Parathyroid adenoma (tissue), 2 donors: Measurements from ENCODE around the gene TENT5C.
"Not testable (repeated sequence)": the region's sequence is repeated elsewhere in the genome, so short reads cannot be mapped to it uniquely, and the experiment has no call there.

Experiments
- H2AFZ ChIP-seq: fragments of 300-600 bp; sonication (generic); one replicate; pipeline ENCODE4 v1.7.0; 2017; ENCODE audit warnings: antibody characterized with exemption, mild to moderate bottlenecking
- H3K27ac ChIP-seq: fragments of 300-600 bp; sonication (generic); one replicate; pipeline ENCODE4 v1.7.0; 2017
- H3K27me3 ChIP-seq: fragments of 300-600 bp; sonication (generic); one replicate; pipeline ENCODE4 v1.7.0; 2017; ENCODE audit warnings: low read length; ENCODE audit not compliant: control insufficient read depth, insufficient read depth
- H3K36me3 ChIP-seq: fragments of 300-600 bp; sonication (generic); one replicate; pipeline ENCODE4 v1.7.0; 2017; ENCODE audit warnings: low read length; ENCODE audit not compliant: control insufficient read depth, insufficient read depth
- H3K4me1 ChIP-seq: fragments of 300-600 bp; sonication (generic); one replicate; pipeline ENCODE4 v1.7.0; 2017; ENCODE audit warnings: control low read depth
- H3K4me2 ChIP-seq: fragments of 300-600 bp; sonication (generic); one replicate; pipeline ENCODE4 v1.7.0; 2017; ENCODE audit warnings: low read length
- H3K4me3 ChIP-seq: fragments of 300-600 bp; sonication (generic); one replicate; pipeline ENCODE4 v1.7.0; 2017; ENCODE audit warnings: low read depth, low read length
- H3K79me2 ChIP-seq: fragments of 300-600 bp; sonication (generic); one replicate; pipeline ENCODE4 v1.7.0; 2017; ENCODE audit warnings: control low read depth
- H3K9ac ChIP-seq: fragments of 300-600 bp; sonication (generic); one replicate; pipeline ENCODE4 v1.7.0; 2017; ENCODE audit warnings: mild to moderate bottlenecking
- H3K9me3 ChIP-seq: fragments of 300-600 bp; sonication (generic); one replicate; pipeline ENCODE4 v1.7.0; 2017; ENCODE audit warnings: low read length; ENCODE audit not compliant: control insufficient read depth
- CTCF ChIP-seq: fragments of 300-600 bp; sonication (generic); IDR thresholded peaks from one replicate; pipeline ENCODE4 v1.7.0; 2017; ENCODE audit warnings: antibody characterized with exemption, mild to moderate bottlenecking
- donor health status: primary hyperparathyroidism.

TENT5C gene

GRCh38 chr1:117605774-117606648 lies at the start of gene TENT5C:
Gene TENT5C (plus strand): TSS chr1:117606048. CDS start chr1:117622869, 16,821 bp downstream.
- H3K9ac ChIP-seq, result peak within 1 kb of the TSS; percentile 35
- no peaks in the 10 kb centered on the region for H3K36me3 ChIP-seq
- H3K9me3 ChIP-seq, result no peaks in the 10 kb centered on the region
- no peaks in the 10 kb centered on the region for H3K79me2 ChIP-seq
- H3K4me3 ChIP-seq, result peak within 1 kb of the TSS; percentile 96
- TF ChIP-seq CTCF, result peak; percentile 4
- peak within 1 kb of the TSS; percentile 89 for H2AFZ ChIP-seq
- peak within 1 kb of the TSS; percentile 99 for H3K4me2 ChIP-seq
- no peaks in the 10 kb centered on the region for H3K4me1 ChIP-seq
- no peaks in the 10 kb centered on the region for H3K27me3 ChIP-seq
- H3K27ac ChIP-seq, result peak within 1 kb of the TSS; percentile 92

GRCh38 chr1:117556341-117556740 lies 49.5 kb upstream of the TENT5C start:
- no peak overlapping the region for H2AFZ ChIP-seq
- H3K9me3 ChIP-seq, result no peaks in the 10 kb centered on the region
- no peaks in the 10 kb centered on the region for H3K79me2 ChIP-seq
- peaks cover 4% of the 10 kb centered on the region for H3K4me1 ChIP-seq
- H3K4me3 ChIP-seq, result no peak overlapping the region
- no peak overlapping the region for H3K27ac ChIP-seq
- H3K9ac ChIP-seq, result no peak overlapping the region
- no peak for TF ChIP-seq CTCF
- H3K27me3 ChIP-seq, result no peaks in the 10 kb centered on the region
- H3K4me2 ChIP-seq, result no peak overlapping the region
- no peaks in the 10 kb centered on the region for H3K36me3 ChIP-seq

GRCh38 chr1:117556976-117557375 lies 48.9 kb upstream of the TENT5C start:
- Histone ChIP-seq H3K36me3 (no peaks in the 10 kb centered on the region), H3K27ac (no peak overlapping the region), H3K4me3 (no peak overlapping the region), H3K4me2 (no peak overlapping the region), H3K9ac (no peak overlapping the region), H3K4me1 (peaks cover 6% of the 10 kb centered on the region), H2AFZ (no peak overlapping the region), H3K27me3 (no peaks in the 10 kb centered on the region), H3K9me3 (no peaks in the 10 kb centered on the region), H3K79me2 (no peaks in the 10 kb centered on the region)
- TF ChIP-seq CTCF, result no peak

GRCh38 chr1:117558451-117558850 lies 47.4 kb upstream of the TENT5C start:
- H3K4me1 ChIP-seq, result peaks cover 12% of the 10 kb centered on the region
- H3K79me2 ChIP-seq, H2AFZ ChIP-seq, H3K36me3 ChIP-seq, H3K9ac ChIP-seq, H3K27me3 ChIP-seq, H3K4me2 ChIP-seq, H3K4me3 ChIP-seq, H3K27ac ChIP-seq, H3K9me3 ChIP-seq: not testable (repeated sequence)

GRCh38 chr1:117559139-117559538 lies 46.7 kb upstream of the TENT5C start:
- H3K27ac ChIP-seq, result no peak overlapping the region
- H3K9me3 ChIP-seq, result no peaks in the 10 kb centered on the region
- no peak overlapping the region for H3K9ac ChIP-seq
- H3K4me3 ChIP-seq, result no peak overlapping the region
- TF ChIP-seq CTCF, result no peak
- no peaks in the 10 kb centered on the region for H3K79me2 ChIP-seq
- peaks cover 19% of the 10 kb centered on the region for H3K4me1 ChIP-seq
- no peak overlapping the region for H3K4me2 ChIP-seq
- no peaks in the 10 kb centered on the region for H3K27me3 ChIP-seq
- H2AFZ ChIP-seq, result no peak overlapping the region
- no peaks in the 10 kb centered on the region for H3K36me3 ChIP-seq
